GM23338 (cell line): ENCODE measurements around the gene UBE2D3. TPM values are rescaled to one million over a fixed set of nuclear protein-coding genes. Genes with fewer than 3 reads are reported as not detected.

Source experiments
- ATAC-seq: fragments of 200-7000 bp; cut with Tn5 transposase; 3 replicates; pipeline ENCODE4 v1.9.1; 2020
- DNase-seq: peaks from one replicate; pipeline ENCODE4 v3.0.0-alpha.2; 2015; ENCODE audit warnings: low spot score
- H2AFZ ChIP-seq: fragments of 200-600 bp; sonication (generic); 2 replicates; pipeline ENCODE4 v1.8.0; 2016; ENCODE audit warnings: antibody characterized with exemption, mild to moderate bottlenecking, moderate library complexity
- H3F3A ChIP-seq: fragments of 200-600 bp; sonication (generic); replicated peaks from 2 replicates; pipeline ENCODE4 v1.8.0; 2017; ENCODE audit warnings: antibody characterized with exemption, mixed run types, low read depth
- H3K27ac ChIP-seq: fragments of 200-600 bp; sonication (generic); 2 replicates; pipeline ENCODE4 v1.6.1; 2016; ENCODE audit warnings: low read depth
- H3K27me3 ChIP-seq: fragments of 200-600 bp; sonication (generic); 2 replicates; pipeline ENCODE4 v1.8.0; 2016; ENCODE audit warnings: mild to moderate bottlenecking, mixed run types, moderate library complexity; ENCODE audit not compliant: insufficient read depth
- H3K36me3 ChIP-seq: fragments of 200-600 bp; sonication (generic); 2 replicates; pipeline ENCODE4 v1.8.0; 2016; ENCODE audit warnings: mild to moderate bottlenecking; ENCODE audit not compliant: insufficient read depth
- H3K4me1 ChIP-seq: fragments of 200-600 bp; sonication (generic); 2 replicates; pipeline ENCODE4 v1.8.0; 2016; ENCODE audit warnings: mild to moderate bottlenecking, moderate library complexity; ENCODE audit not compliant: insufficient read depth
- H3K4me2 ChIP-seq: fragments of 200-600 bp; sonication (generic); 2 replicates; pipeline ENCODE4 v1.7.1; 2017; ENCODE audit warnings: mixed run types
- H3K4me3 ChIP-seq: fragments of 200-600 bp; sonication (generic); 2 replicates; pipeline ENCODE4 v1.6.1; 2016; ENCODE audit warnings: mixed run types
- H3K79me2 ChIP-seq: fragments of 200-600 bp; sonication (generic); replicated peaks from 2 replicates; pipeline ENCODE4 v1.8.0; 2017; ENCODE audit warnings: mild to moderate bottlenecking; ENCODE audit not compliant: insufficient read depth
- H3K9me2 ChIP-seq: fragments of 200-600 bp; sonication (generic); 2 replicates; pipeline ENCODE4 v1.8.0; 2017; ENCODE audit not compliant: insufficient read depth
- H4K20me1 ChIP-seq: fragments of 200-600 bp; sonication (generic); replicated peaks from 2 replicates; pipeline ENCODE4 v1.8.0; 2017; ENCODE audit warnings: mild to moderate bottlenecking; ENCODE audit not compliant: insufficient read depth
- H3K27ac Mint-ChIP-seq: 2 replicates; pipeline ENCODE4 v1.8.0; 2020; ENCODE audit warnings: inconsistent platforms, mild to moderate bottlenecking, moderate library complexity, mixed read lengths
- H3K27me3 Mint-ChIP-seq: 3 replicates; pipeline ENCODE4 v1.8.0; 2022; ENCODE audit warnings: low read depth, mild to moderate bottlenecking, moderate library complexity, mixed read lengths, inconsistent platforms; ENCODE audit not compliant: insufficient read depth, poor library complexity
- H3K36me3 Mint-ChIP-seq: 3 replicates; pipeline ENCODE4 v1.8.0; 2021; ENCODE audit warnings: low read depth, mild to moderate bottlenecking, inconsistent platforms, moderate library complexity, mixed read lengths
- H3K4me1 Mint-ChIP-seq: 3 replicates; pipeline ENCODE4 v1.8.0; 2020; ENCODE audit warnings: mild to moderate bottlenecking, inconsistent platforms, mixed read lengths
- H3K4me3 Mint-ChIP-seq: 3 replicates; pipeline ENCODE4 v1.8.0; 2021; ENCODE audit warnings: moderate library complexity, mild to moderate bottlenecking, inconsistent platforms, mixed read lengths
- H3K9me3 Mint-ChIP-seq: 3 replicates; pipeline ENCODE4 v1.8.0; 2020; ENCODE audit warnings: moderate library complexity, mild to moderate bottlenecking, inconsistent platforms, mixed read lengths
- CREB1 ChIP-seq: fragments of 250-450 bp; sonication (Bioruptor Pico); IDR thresholded peaks from 2 replicates; pipeline ENCODE4 v1.5.0; 2020; ENCODE audit warnings: low read depth, mild to moderate bottlenecking, moderate library complexity
- EZH2 ChIP-seq: fragments of 200-600 bp; sonication (generic); IDR thresholded peaks from one replicate; pipeline ENCODE4 v1.8.0; 2017; ENCODE audit warnings: antibody characterized with exemption, mild to moderate bottlenecking, low read depth; ENCODE audit not compliant: unreplicated experiment
- EZH2phosphoT487 ChIP-seq: fragments of 200-600 bp; sonication (generic); IDR thresholded peaks from one replicate; pipeline ENCODE4 v1.8.1; 2018; ENCODE audit warnings: antibody characterized with exemption; ENCODE audit not compliant: unreplicated experiment
- JUNB ChIP-seq: IDR thresholded peaks from one replicate; pipeline ENCODE4 v1.6.1; 2016; ENCODE audit warnings: antibody characterized with exemption; ENCODE audit not compliant: unreplicated experiment
- NANOG ChIP-seq: IDR thresholded peaks from 2 replicates; pipeline ENCODE4 v1.6.1; 2016; ENCODE audit warnings: antibody characterized with exemption, borderline replicate concordance
- POLR2AphosphoS5 ChIP-seq: IDR thresholded peaks from 2 replicates; pipeline ENCODE4 v1.6.1; 2016; ENCODE audit warnings: antibody characterized with exemption, low read depth
- REST ChIP-seq: IDR thresholded peaks from one replicate; pipeline ENCODE4 v1.6.1; 2018; ENCODE audit warnings: antibody characterized with exemption; ENCODE audit not compliant: unreplicated experiment
- ZNF331 ChIP-seq: fragments of 250-450 bp; sonication (Bioruptor Pico); IDR thresholded peaks from 2 replicates; pipeline ENCODE4 v1.5.0; 2020; ENCODE audit warnings: low read depth, mild to moderate bottlenecking, moderate library complexity
- ZNF462 ChIP-seq: fragments of 250-450 bp; sonication (Bioruptor Pico); IDR thresholded peaks from 2 replicates; pipeline ENCODE4 v1.5.0; 2020; ENCODE audit warnings: mild to moderate bottlenecking, moderate library complexity
- polyA plus RNA-seq: library from polyadenylated mRNA; unstranded; fragments of >200 nt; fragmentation: Nextera tagmentation; extraction: Ambion mirVana; gene quantifications from 2 replicates; pipeline ENCODE4 v1.2.1, GENCODE V29; 2016
- total RNA-seq: library from RNA; depleted of rRNA; stranded (reverse); fragments of >200 nt; shearing (Covaris generic); gene quantifications from 2 replicates; pipeline ENCODE4 v1.2.3, GENCODE V29; 2014

The UBE2D3 gene
- total and polyA plus RNA-seq, 2 experiments from 2014 or later = 250 to 498 TPM

DNA sequence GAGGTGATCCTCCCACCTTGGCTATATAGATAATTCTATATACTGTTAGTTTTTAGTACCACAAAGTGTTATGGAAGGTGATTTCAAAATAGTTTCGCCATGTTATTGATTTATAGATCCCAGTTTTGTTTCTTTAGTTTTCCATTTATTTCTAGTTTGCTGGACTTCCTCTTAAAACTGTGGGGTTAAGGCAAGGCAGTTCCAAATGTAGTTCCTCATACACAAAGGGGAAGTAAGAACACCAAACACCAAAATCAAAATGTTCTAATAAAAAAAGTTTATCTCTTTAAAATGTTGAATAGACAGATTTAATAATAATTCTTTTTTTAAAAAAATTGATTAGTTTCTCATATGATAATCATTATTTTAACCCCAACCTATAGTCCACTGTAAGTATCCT, 34.7 kb upstream of the UBE2D3 start:
- Histone ChIP-seq H3K27me3 (no peaks in the 10 kb centered on the region), H3F3A (no peaks in the 10 kb centered on the region), H3K4me1 (no peaks in the 10 kb centered on the region), H3K27ac (no peak overlapping the region), H3K4me3 (no peak overlapping the region), H3K4me2 (no peak overlapping the region), H3K79me2 (peaks cover 41% of the 10 kb centered on the region), H3K36me3 (no peaks in the 10 kb centered on the region), H2AFZ (no peak overlapping the region), H4K20me1 (no peaks in the 10 kb centered on the region), H3K9me2 (no peaks in the 10 kb centered on the region)
- Mint-ChIP-seq H3K9me3 (peaks cover 21% of the 10 kb centered on the region), H3K36me3 (peaks cover 36% of the 10 kb centered on the region), H3K4me1 (peaks cover 9% of the 10 kb centered on the region; the same call in 2 of the 3 replicates), H3K27ac (no peak overlapping the region), H3K27me3 (peaks cover 7% of the 10 kb centered on the region), H3K4me3 (no peak overlapping the region)
- DNase-seq = no peak
- ATAC-seq = no peak
- TF ChIP-seq REST = no peak
- TF ChIP-seq EZH2 = no peak
- no peak for TF ChIP-seq NANOG
- TF ChIP-seq CREB1 (CRISPR knock-in tag) = no peak
- no peak for TF ChIP-seq EZH2phosphoT487
- no peak for TF ChIP-seq JUNB
- no peak for TF ChIP-seq POLR2AphosphoS5
- no peak for TF ChIP-seq ZNF462 (CRISPR knock-in tag)
- no peak for TF ChIP-seq ZNF331 (CRISPR knock-in tag)
